CD4-positive, alpha-beta memory T cell (primary cell): ENCODE data around the gene ZNF747. TPM values are rescaled to one million over a fixed set of nuclear protein-coding genes. Genes with fewer than 3 reads are reported as not detected.

Source experiments
- CTCF ChIA-PET: fragments of 350-600 bp; sonication (Branson Sonifier 250); formaldehyde crosslinking; loops from one replicate; lab custom pipeline; 2021; ENCODE audit warnings: inconsistent platforms; ENCODE audit not compliant: partially characterized antibody; lab: Charles Lee
- POLR2A ChIA-PET: fragments of 350-600 bp; sonication (Branson Sonifier 250); formaldehyde crosslinking; loops from one replicate; lab custom pipeline; 2021; ENCODE audit not compliant: partially characterized antibody; lab: Charles Lee
- DNase-seq, 5 donors: peaks; one replicate each; pipeline versions ENCODE4 v3.0.0 to v3.0.0-alpha.2; 2020 to 2022; ENCODE audit warnings: mixed read lengths in 1 of 5
- H3K27ac ChIP-seq: one replicate; pipeline ENCODE4 v1.7.0; 2013; ENCODE audit warnings: low read depth, low read length
- H3K27me3 ChIP-seq: 2 replicates; pipeline ENCODE4 v1.7.0; 2013; ENCODE audit warnings: mild to moderate bottlenecking, low read length, moderate library complexity; ENCODE audit not compliant: insufficient read depth
- H3K36me3 ChIP-seq: 2 replicates; pipeline ENCODE4 v1.7.0; 2013; ENCODE audit warnings: mild to moderate bottlenecking, low read length, moderate library complexity; ENCODE audit not compliant: insufficient read depth
- H3K4me1 ChIP-seq: 2 replicates; pipeline ENCODE4 v1.7.0; 2013; ENCODE audit warnings: mild to moderate bottlenecking, low read length, moderate library complexity; ENCODE audit not compliant: insufficient read depth
- H3K4me3 ChIP-seq, 2 donors: one replicate each; pipeline ENCODE4 v1.7.0; 2013; ENCODE audit warnings: low read length in 2 of 2, mild to moderate bottlenecking in 1 of 2
- H3K9me3 ChIP-seq, 2 donors: one replicate each; pipeline ENCODE4 v1.7.0; 2013; ENCODE audit warnings: low read length in 2 of 2, control low read depth in 1 of 2; ENCODE audit not compliant: control insufficient read depth in 1 of 2
- H3K27ac Mint-ChIP-seq, 7 donors: one replicate each; pipeline ENCODE4 v1.8.0; 2020 to 2021; ENCODE audit warnings: mixed read lengths in 7 of 7, mild to moderate bottlenecking in 6 of 7, inconsistent platforms in 3 of 7, moderate library complexity in 3 of 7
- H3K27me3 Mint-ChIP-seq, 2 donors: one replicate each; pipeline ENCODE4 v1.8.0; 2020 to 2021; ENCODE audit warnings: mixed read lengths in 2 of 2
- H3K36me3 Mint-ChIP-seq, 2 donors: one replicate each; pipeline ENCODE4 v1.8.0; 2020 to 2021; ENCODE audit warnings: mixed read lengths in 2 of 2, inconsistent platforms in 1 of 2, mild to moderate bottlenecking in 1 of 2
- H3K4me1 Mint-ChIP-seq, 4 donors: one replicate each; pipeline ENCODE4 v1.8.0; 2020 to 2021; ENCODE audit warnings: mixed read lengths in 4 of 4, mild to moderate bottlenecking in 1 of 4
- H3K4me3 Mint-ChIP-seq, 8 donors: one replicate each; pipeline ENCODE4 v1.8.0; 2020 to 2021; ENCODE audit warnings: mixed read lengths in 8 of 8, mild to moderate bottlenecking in 7 of 8, moderate library complexity in 6 of 8, inconsistent platforms in 3 of 8
- H3K9me3 Mint-ChIP-seq, 8 donors: one replicate each; pipeline ENCODE4 v1.8.0; 2020 to 2021; ENCODE audit warnings: mixed read lengths in 8 of 8, mild to moderate bottlenecking in 5 of 8, inconsistent platforms in 3 of 8, moderate library complexity in 1 of 8
- intact Hi-C: fragments of 100-400 bp; cut with micrococcal nuclease; formaldehyde crosslinking; loops from one replicate; pipeline ENCODE4 v1.15.1; 2023
- polyA plus RNA-seq, 2 donors: library from polyadenylated mRNA; unstranded; fragments of 300-500 nt; fragmentation: Illumina TruSeq; gene quantifications; one replicate each; pipeline ENCODE4 v1.2.3, GENCODE V29; 2021
- total RNA-seq, 2 experiments: library from RNA; stranded (reverse); gene quantifications; one replicate each; pipeline ENCODE4 v1.2.3, GENCODE V29; 2021

The ZNF747 gene
- total and polyA plus RNA-seq, 4 experiments from 2014 or later = 7.8 to 17.8 (median 12.2) TPM

GRCh38 chr16:30554557-30555314 is 20.1 kb upstream of the ZNF747 start:
- Mint-ChIP-seq H3K9me3 (no peaks in the 10 kb centered on the region), H3K27ac (peak overlapping the region in 5 of 7 donors; percentile 50 to 96 (median 80)), H3K27me3 (no peaks in the 10 kb centered on the region), H3K4me3 (peak overlapping the region in 2 of 8 donors; percentile 17), H3K36me3 (peaks cover 20 to 25% of the 10 kb centered on the region in 2 donors), H3K4me1 (peaks cover 28 to 68% (median 49%) of the 10 kb centered on the region in 4 donors)
- Histone ChIP-seq H3K9me3 (no peaks in the 10 kb centered on the region), H3K4me1 (peaks cover 66% of the 10 kb centered on the region), H3K27ac (no peak overlapping the region), H3K36me3 (peaks cover 22% of the 10 kb centered on the region), H3K27me3 (no peaks in the 10 kb centered on the region), H3K4me3 (no peak overlapping the region)
- intact Hi-C loops = no loop called here
- ChIA-PET POLR2A (interaction anchor here (1.2 to 13.9 kb wide), 5 partner anchors 11 to 137 kb away, joined by 3 to 457 read pairs (median 8); partner anchors contain the start of genes ZNF688 and ZNF747), CTCF (interaction anchor here (0.5 to 6.8 kb wide), 3 partner anchors 11 to 138 kb away, joined by 3 to 56 read pairs (median 5); partner anchors contain the start of gene ZNF747)
- no peak for DNase-seq

DNA sequence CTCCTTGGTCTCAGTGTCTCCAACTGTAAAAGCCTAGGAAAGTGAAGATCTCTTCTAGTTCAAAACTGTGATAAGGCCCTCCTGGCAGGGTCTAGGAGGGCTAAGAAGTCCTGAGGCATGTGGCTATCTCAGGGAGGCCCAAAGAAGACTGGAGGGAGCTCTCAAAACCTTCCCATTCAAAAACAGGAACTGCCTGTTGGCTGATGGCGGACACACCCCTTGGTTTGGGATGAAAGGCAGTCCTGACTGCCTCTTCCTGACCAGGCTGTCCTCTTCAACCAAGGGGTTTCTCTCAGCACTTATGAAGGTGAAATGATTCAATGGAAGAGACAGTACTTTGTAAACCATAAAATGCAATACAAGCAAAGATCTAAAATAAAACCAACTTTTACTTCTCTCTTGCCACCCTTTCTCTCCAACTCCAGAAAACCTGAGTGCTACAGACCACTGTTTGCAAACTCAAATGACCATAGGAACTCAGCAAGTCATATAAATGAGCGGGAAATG is 18.8 kb upstream of the ZNF747 start:
- ChIA-PET POLR2A (interaction anchor here (0.7 to 13.9 kb wide), 5 partner anchors 8 to 124 kb away, joined by 3 to 457 read pairs (median 4); partner anchors contain the start of genes DCTPP1, ZNF688, ZNF689 and ZNF747), CTCF (interaction anchor here (6.8 kb wide), 1 partner anchor 18 kb away, joined by 56 read pairs; the partner anchor contains the start of gene ZNF747)
- peaks cover 70% of the 10 kb centered on the region for H3K4me1 ChIP-seq
- Mint-ChIP-seq H3K36me3 (peaks cover 20 to 25% of the 10 kb centered on the region in 2 donors), H3K4me3 (peak overlapping the region in 5 of 8 donors; percentile 3 to 77 (median 66)), H3K9me3 (no peaks in the 10 kb centered on the region), H3K27me3 (no peaks in the 10 kb centered on the region), H3K27ac (peak overlapping the region; percentile 94 to 98 (median 96)), H3K4me1 (peaks cover 32 to 68% (median 49%) of the 10 kb centered on the region in 4 donors)
- H3K9me3 ChIP-seq = no peaks in the 10 kb centered on the region
- no peak overlapping the region for H3K4me3 ChIP-seq
- H3K27me3 ChIP-seq = no peaks in the 10 kb centered on the region
- peak overlapping the region; percentile 60 for H3K27ac ChIP-seq
- no peak for DNase-seq
- peaks cover 22% of the 10 kb centered on the region for H3K36me3 ChIP-seq
- intact Hi-C loops = no loop called here

GRCh38 chr16:30552956-30553355 is 18.3 kb upstream of the ZNF747 start:
- ChIA-PET POLR2A (interaction anchor here (0.6 to 13.9 kb wide), 7 partner anchors 9 to 365 kb away, joined by 3 to 457 read pairs (median 4); partner anchors contain the start of genes DCTPP1, ITGAL, ZNF688 and ZNF747), CTCF (interaction anchor here (6.8 kb wide), 1 partner anchor 17 kb away, joined by 56 read pairs; the partner anchor contains the start of gene ZNF747)
- H3K9me3 ChIP-seq = no peaks in the 10 kb centered on the region
- no peaks in the 10 kb centered on the region for H3K27me3 ChIP-seq
- H3K36me3 ChIP-seq = peaks cover 22% of the 10 kb centered on the region
- H3K4me3 Mint-ChIP-seq = peak overlapping the region in 7 of 8 donors; percentile 3 to 82 (median 66)
- intact Hi-C loops = no loop called here
- peak overlapping the region; percentile 60 for H3K27ac ChIP-seq
- H3K4me1 ChIP-seq = peaks cover 71% of the 10 kb centered on the region
- H3K27ac Mint-ChIP-seq = peak overlapping the region; percentile 94 to 98 (median 96)
- DNase-seq = no peak
- no peak overlapping the region for H3K4me3 ChIP-seq
- H3K9me3 Mint-ChIP-seq = no peaks in the 10 kb centered on the region
- H3K27me3 Mint-ChIP-seq = no peaks in the 10 kb centered on the region
- H3K36me3 Mint-ChIP-seq = peaks cover 20 to 25% of the 10 kb centered on the region in 2 donors
- H3K4me1 Mint-ChIP-seq = peaks cover 32 to 68% (median 50%) of the 10 kb centered on the region in 4 donors

DNA sequence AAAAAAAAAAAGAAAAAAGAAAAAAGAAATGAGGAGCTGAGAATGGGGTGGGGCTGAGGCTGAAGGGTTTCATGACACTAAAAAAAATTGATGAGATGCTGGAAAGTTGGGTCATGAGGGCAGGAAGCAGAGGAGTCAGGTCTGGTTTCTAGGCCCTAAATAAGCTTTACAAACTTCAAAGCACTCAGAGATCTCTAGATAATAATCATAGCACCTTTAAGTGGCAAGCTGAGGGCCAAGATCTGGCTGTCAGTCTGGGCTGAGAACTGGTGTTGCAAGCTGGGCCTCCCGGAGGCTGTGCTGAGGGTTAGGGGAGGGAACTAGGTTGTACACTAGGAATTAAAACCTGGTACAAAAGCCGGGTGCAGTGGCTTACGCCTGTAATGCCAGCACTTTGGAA is 17.1 kb upstream of the ZNF747 start:
- H3K4me3 ChIP-seq = peak overlapping the region in 1 of 2 donors; percentile 13
- intact Hi-C loops = loop anchor here (2.0 kb wide), 2 partner anchors 19 to 35 kb away; partner anchors contain the start of gene ZNF688

DNA sequence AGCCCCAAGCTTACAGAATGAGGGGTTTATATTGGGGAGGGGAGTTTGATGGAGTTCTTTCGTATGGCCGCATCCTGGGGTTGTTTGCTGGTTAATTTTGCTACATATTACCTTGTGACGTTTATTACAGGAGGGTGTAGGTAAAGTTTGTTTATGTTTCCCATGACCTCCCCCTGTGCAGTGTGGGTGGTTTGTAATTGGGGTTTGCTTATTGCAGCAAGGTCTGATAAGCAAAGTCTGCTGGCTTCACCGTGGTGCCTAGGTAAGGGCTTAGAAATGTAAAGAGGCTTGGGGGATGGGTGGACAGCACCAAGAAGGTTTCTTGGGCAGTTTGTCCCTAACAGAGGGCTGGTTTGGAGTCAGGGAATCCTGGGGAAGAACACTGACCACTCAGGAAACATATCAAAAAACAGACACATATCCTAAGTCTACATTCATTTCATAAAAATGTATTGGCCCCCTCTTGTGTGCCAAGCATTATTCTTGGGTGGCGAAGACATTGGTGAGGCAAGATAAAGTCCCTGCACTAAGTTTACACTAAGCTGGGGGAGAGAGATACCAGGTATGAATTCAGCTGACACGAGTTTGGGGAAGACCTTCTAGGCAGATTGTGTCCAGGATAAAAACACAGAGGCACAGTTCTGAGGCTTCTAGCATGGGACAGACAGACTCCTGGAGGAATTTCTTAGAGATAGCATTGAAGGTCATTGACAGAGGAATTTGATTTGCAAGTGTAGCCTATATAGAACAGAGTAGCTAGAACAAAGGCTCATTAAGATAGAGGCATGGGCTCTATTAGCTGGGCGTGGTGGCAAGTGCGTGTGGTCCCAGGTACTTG is 14.0 kb upstream of the ZNF747 start:
- POLR2A ChIA-PET = interaction anchor here (0.5 to 13.9 kb wide), 4 partner anchors 9 to 352 kb away, joined by 3 to 457 read pairs (median 8); partner anchors contain the start of genes ITGAL, ZNF747 and ZNF764
- H3K4me3 ChIP-seq = no peak overlapping the region
- intact Hi-C loops = no loop called here
- Mint-ChIP-seq H3K27me3 (no peaks in the 10 kb centered on the region), H3K4me1 (peaks cover 24 to 45% (median 34%) of the 10 kb centered on the region in 4 donors), H3K27ac (peak overlapping the region; percentile 1 to 70 (median 57)), H3K9me3 (no peaks in the 10 kb centered on the region), H3K36me3 (peaks cover 3 to 8% of the 10 kb centered on the region in 2 donors), H3K4me3 (no peak overlapping the region)
- CTCF ChIA-PET = interaction anchor here (6.8 kb wide), 1 partner anchor 13 kb away, joined by 56 read pairs; the partner anchor contains the start of gene ZNF747
- H3K27me3 ChIP-seq = no peaks in the 10 kb centered on the region
- DNase-seq = no peak
- H3K36me3 ChIP-seq = peaks cover 5% of the 10 kb centered on the region
- peaks cover 41% of the 10 kb centered on the region for H3K4me1 ChIP-seq
- H3K9me3 ChIP-seq = no peaks in the 10 kb centered on the region
- H3K27ac ChIP-seq = no peak overlapping the region

More for the DNA sequence above, 17.1 kb upstream of the ZNF747 start:
- H3K9me3 Mint-ChIP-seq = no peaks in the 10 kb centered on the region
- Histone ChIP-seq H3K36me3 (peaks cover 22% of the 10 kb centered on the region), H3K9me3 (no peaks in the 10 kb centered on the region), H3K4me1 (peaks cover 66% of the 10 kb centered on the region), H3K27ac (peak overlapping the region; percentile 60), H3K27me3 (no peaks in the 10 kb centered on the region)
- H3K36me3 Mint-ChIP-seq = peaks cover 20 to 22% of the 10 kb centered on the region in 2 donors
- H3K4me1 Mint-ChIP-seq = peaks cover 32 to 63% (median 49%) of the 10 kb centered on the region in 4 donors
- ChIA-PET CTCF (interaction anchor here (0.7 to 6.8 kb wide), 8 partner anchors 8 to 122 kb away, joined by 3 to 56 read pairs (median 3); partner anchors contain the start of genes DCTPP1 and ZNF747), POLR2A (interaction anchor here (0.5 to 13.9 kb wide), 24 partner anchors 10 to 366 kb away, joined by 3 to 457 read pairs (median 4); partner anchors contain the start of genes DCTPP1, FBRS, ITGAL and PHKG2)
- peak overlapping the region; percentile 76 to 85 (median 80) for H3K4me3 Mint-ChIP-seq
- H3K27me3 Mint-ChIP-seq = no peaks in the 10 kb centered on the region
- peak; percentile 80 to 91 (median 88) for DNase-seq
- peak overlapping the region; percentile 94 to 98 (median 96) for H3K27ac Mint-ChIP-seq

DNA sequence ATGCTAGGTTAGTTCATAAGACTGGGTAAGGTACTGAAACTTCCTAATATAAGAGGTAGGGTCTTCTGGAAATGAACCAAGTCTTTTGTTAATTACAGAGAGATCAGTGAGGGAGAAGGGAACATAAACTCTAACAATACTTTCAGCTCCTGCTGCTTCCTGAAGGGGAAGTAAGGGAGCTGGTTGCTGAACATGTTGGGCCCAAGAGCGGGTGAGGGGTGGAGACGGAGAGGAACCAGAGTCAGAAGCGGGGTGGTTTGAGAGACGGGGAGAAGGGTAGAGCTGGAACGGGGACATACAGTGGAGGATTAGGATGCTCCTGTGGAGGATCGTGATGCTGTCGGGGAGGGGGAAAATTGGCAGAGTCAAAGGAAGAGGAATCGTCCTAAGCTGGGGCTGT is 11.5 kb upstream of the ZNF747 start:
- no peaks in the 10 kb centered on the region for H3K36me3 ChIP-seq
- CTCF ChIA-PET = interaction anchor here (3.6 kb wide), 1 partner anchor 11 kb away, joined by 13 read pairs; the partner anchor contains the start of gene ZNF747
- Mint-ChIP-seq H3K27me3 (no peaks in the 10 kb centered on the region), H3K4me1 (peaks cover 6 to 20% (median 12%) of the 10 kb centered on the region in 4 donors), H3K4me3 (no peak overlapping the region), H3K36me3 (no peaks in the 10 kb centered on the region), H3K9me3 (no peaks in the 10 kb centered on the region), H3K27ac (peak overlapping the region in 2 of 7 donors; percentile 5 to 31)
- no peaks in the 10 kb centered on the region for H3K27me3 ChIP-seq
- POLR2A ChIA-PET = interaction anchor here (1.0 to 1.3 kb wide), 2 partner anchors 11 to 22 kb away, joined by 3 to 7 read pairs; partner anchors contain the start of gene ZNF747
- no peak overlapping the region for H3K27ac ChIP-seq
- H3K4me1 ChIP-seq = peaks cover 16% of the 10 kb centered on the region
- DNase-seq = no peak
- no peaks in the 10 kb centered on the region for H3K9me3 ChIP-seq
- no peak overlapping the region for H3K4me3 ChIP-seq
- intact Hi-C loops = no loop called here
